KBM-7 (cell line): ENCODE measurements around the gene ST6GAL1.
A peak's percentile ranks its signal among the peaks of the same experiment; 100 is the strongest.
"Not testable (repeated sequence)": the region's sequence is repeated elsewhere in the genome, so short reads cannot be mapped to it uniquely, and the experiment has no call there.

ENCODE experiments used
- DNase-seq: peaks from one replicate; pipeline ENCODE4 v3.0.0-alpha.2; 2015
- in situ Hi-C: fragments of 300-500 bp; cut with MboI; formaldehyde crosslinking; loops from 2 replicates; pipeline ENCODE4 v1.14.3; 2020; ENCODE audit warnings: low sequenced_read_pairs, low pct_unique_long_range_greater_than_20kb, mixed read lengths

ST6GAL1 gene

DNA sequence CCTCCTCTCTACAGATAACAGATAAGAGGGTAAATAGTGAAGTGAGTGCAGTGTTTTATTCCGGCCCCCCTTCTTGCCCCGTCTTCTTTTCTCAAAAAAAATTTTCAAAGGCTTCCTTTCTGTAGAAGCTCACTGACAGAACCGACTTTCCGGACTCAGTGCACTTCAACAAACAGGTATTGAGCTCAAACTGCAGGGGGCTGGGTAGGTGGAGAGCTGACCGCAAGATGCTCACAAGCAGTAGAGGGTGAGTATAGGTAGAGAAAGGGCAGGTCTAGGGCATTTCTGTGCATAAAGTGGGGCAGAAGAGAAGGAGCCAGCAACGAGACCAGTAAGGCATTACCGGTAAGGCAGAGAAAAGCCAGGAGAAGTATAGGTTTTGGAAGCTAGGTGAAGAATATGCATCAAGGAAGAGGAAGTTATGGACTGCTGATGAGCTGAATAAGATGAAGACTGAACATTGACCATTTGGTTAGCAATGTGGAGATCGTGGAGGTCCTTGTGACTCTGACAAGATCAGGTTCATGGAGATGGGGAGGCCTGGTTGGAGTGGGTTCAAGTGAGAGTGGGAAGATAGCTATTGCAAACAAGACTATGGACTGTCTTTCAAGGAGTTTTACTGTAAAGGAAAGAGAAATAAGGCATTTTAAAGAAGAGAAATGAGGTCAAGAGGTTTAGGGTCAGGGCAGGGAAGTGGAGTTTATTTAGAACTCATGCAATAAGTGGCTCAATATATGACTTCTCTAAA is 97.4 kb downstream of the ST6GAL1 start:
- in situ Hi-C loops: no loop called here
- DNase-seq: no peak

DNA sequence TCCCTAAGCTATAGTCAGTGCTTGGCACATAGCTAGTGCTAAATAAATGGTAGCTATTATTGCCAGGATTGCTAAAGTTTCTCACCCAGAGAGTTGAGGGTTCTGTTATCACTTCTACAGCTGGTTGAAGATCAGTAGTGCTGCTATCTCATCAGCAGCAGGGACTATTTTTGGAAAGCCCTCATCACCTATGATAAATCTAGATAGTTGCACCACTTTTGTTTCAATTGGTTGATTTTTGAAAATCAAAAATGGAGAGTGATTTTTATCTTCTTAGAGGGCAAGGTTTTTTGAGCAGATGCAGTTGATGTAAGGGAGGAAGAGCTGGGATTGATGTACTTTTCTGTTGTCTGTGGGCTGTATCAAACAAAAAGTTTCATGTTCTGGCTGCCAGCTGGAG is 101.6 kb downstream of the ST6GAL1 start:
- in situ Hi-C loops: no loop called here
- no peak for DNase-seq

DNA sequence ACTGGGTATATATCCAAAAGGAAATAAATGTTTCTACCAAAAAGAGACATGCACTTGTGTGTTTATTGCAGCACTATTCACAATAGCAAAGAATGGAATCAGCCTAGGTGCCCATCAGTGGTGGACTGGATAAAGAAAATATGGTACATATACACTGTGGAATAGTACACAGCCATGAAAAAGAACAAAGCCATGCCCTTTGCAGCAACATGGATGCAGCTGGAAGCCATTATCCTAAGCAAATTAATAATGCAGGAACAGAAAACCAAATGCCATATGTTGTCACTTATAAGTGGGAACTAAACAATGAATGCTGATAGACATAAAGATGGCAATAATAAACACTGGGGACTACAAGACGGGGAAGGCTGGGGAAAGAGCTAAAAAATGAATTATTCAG is 106.1 kb downstream of the ST6GAL1 start:
- DNase-seq: no peak
- in situ Hi-C loops: no loop called here

DNA sequence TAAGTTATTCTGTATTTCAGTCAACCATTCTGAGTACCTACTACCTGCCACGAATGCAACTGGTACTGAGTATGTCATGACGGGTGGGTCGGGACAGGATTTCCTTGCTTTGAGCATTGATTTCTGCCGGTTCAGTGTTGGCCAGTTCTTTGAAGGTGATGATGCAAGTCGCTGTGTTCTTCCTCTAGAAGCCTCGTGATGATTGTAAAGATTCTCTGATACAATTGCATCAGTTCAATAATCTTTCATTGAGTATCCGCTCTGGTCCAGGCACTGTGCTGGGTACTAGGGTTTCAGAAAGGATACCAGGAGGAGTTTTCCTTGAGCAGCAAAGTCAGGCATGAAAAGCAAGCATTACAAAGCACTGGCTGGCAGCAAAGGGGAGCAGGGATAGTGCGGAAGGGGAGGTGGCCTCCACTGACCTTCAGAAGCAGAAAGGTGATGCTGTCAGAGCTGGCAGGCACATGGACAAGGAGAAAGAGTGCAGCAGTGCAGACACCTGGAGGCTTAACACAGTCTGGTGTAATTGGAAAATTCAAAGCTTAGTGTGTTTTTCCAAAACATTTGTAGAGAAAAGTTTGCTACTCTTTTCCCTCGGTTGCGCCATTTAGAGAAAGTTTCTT is 108.9 kb downstream of the ST6GAL1 start:
- in situ Hi-C loops: no loop called here
- no peak for DNase-seq

DNA sequence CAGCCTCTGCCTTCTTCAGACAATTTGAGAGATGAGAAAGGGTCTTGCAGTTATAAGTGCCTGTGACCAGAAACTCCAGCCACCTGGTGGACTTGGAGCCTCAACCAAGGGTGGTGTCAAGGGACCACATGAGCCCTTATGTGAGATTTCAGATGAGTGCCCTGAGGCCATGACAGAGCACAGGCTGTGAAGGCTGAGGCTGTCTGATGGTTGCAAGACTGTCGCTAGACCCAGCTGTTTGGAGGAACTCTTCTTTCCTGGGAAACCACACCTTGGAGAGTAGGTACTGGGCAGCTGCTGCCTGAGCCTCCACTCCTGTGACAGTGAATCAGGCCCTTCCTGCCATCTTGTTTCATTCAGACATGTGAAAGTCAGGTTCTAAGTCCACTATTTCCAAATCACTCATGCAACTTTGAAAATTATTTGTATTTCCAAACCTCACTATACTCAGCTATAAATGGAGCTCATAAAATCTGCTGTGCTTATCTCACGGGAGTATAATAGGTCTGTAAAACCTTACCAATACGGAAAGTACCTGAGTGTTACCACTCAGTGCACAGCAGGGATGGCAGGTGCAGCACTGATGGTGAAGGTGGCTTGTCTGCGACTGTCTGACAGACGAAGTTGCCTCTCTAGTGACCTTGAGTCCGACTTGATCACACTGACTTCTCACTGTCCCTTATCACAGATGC is 109.5 kb downstream of the ST6GAL1 start:
- DNase-seq: no peak
- in situ Hi-C loops: no loop called here

DNA sequence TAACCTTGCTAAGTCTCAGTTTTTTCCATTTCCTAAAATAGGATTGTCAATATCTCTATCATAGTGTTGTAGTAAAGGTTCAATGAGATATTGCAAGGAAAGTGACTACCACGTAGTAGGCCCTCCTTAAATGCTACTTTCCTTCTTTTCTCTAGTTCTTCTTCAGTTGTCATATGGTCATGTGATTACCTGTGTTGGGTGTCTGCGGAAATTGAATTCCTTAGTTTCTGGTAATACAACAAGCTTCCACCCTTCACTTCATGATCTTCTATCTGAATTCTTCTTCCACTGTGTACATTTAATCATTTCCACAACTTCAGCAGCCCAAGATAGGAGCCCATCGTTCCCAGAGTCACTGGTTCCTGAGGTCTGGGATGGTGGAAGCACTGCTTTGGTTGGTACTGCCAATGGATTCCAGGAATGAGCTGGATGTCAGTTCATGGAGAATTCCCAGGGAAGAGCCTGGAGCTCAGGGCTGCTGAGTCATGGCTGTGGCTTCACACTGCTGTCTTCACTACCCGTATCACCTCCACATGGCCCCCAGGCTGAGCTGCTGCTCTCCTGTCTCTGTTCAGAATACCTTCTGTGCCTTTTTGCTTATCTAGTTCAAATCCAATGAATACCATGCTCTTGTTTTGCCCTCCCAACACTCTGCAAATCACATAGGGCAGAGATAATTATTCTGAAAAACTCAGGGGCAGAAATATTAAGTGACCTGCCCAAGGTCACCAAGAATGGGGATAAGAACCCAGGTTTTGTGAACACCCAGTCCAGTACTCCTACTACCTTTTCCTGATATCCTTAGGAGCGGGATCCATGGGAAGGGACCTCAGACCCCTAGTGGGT is 110.4 kb downstream of the ST6GAL1 start:
- no peak for DNase-seq
- in situ Hi-C loops: no loop called here

DNA sequence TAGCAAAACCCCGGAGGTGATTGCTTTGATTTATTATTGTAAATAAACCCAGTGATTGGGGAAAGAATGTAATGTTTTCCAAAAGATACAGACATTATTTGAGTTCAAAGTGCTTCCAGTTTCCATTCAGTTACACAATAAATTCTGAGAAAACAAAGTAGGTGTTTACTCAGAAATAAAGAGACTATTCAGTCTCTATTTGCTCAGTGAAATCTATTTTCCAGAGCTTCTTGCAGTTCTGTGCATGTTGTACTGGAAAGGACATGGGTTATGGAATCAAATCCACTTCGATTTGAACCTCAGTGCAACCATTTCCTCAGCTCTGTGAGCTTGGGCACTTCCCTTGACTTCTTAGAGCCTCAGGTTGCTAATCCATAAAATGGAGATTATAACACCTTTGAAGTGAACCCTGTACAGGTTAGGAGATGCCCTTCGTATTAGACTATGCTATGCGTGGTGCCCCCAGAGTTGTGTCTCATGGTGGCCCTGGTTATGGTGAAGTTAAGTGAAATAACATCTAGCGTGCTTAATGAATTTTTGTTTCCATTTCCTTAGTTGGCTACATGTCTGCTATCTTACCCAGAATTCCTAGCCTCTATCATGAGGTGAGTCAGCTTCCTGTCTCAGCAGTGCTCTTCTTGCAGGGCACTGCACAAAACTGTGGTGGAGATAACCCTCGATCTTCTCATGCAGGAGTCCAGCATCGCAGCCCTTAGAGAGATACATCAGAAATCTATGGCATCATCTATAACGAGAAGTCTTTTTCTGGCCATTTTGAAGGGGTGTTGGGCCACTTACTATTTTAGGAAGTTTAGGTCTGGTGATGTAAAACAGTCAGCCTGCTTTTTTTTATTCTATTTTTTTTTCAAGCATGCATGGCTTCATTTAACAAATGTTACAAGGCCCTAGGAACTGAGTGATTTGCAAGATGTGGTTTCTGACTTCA is 111.3 kb downstream of the ST6GAL1 start:
- peak; percentile 61 for DNase-seq
- in situ Hi-C loops: no loop called here

DNA sequence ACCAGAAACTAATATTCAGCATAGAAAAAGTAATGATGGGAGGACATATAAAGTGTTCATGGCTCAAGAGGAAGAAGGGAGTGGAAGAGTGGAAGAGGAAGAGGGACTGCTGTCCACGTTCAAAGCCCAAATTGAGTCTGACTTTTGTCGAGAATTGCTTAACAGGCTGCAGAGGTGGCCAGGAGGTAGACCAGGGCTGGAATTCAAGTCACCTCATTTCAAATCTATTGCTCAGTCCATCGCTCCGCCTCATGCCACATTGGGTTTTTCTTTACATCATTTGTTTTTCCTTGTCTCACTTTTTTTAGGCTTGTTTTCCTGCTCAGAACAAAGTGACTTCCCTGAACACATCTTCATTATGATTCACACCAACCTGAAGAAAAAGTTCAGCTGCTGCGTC is 112.0 kb downstream of the ST6GAL1 start:
- in situ Hi-C loops: no loop called here
- no peak for DNase-seq

DNA sequence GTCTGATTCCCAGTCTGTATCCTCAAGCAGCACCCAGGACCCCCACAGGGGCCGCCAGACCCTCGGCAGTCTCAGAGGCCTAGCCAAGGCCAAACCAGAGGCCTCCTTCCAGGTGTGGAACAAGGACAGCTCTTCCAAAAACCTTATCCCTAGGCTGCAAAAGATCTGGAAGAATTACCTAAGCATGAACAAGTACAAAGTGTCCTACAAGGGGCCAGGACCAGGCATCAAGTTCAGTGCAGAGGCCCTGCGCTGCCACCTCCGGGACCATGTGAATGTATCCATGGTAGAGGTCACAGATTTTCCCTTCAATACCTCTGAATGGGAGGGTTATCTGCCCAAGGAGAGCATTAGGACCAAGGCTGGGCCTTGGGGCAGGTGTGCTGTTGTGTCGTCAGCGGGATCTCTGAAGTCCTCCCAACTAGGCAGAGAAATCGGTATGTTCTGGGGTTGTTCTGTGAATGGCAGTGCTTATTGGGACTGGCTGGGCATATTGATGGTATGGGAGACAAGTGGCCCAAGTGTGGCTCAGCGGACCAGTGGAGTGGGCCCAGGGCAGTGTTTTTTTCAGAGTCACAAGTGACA is 112.6 kb downstream of the ST6GAL1 start:
- in situ Hi-C loops: no loop called here
- no peak for DNase-seq

DNA sequence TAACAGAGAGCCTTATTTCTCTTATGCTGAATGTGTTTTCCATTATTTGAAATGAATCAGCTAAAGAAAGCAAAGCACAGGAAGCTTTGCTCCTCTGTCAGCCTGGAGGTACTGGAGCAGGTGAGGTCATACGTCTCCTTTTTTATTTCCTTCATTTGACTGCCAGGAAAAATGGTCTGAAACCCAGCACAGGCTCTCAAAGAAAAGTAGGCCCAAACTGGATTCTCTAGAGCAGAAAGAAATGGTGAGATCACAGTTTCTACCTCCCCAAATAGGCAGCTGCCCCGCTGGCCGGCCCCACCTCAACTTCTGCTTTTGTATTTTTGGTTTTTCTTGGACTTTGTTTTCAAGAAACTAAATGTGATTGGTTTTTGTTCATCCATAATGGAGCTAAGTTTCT is 113.9 kb downstream of the ST6GAL1 start:
- in situ Hi-C loops: no loop called here
- DNase-seq: peak; percentile 85

DNA sequence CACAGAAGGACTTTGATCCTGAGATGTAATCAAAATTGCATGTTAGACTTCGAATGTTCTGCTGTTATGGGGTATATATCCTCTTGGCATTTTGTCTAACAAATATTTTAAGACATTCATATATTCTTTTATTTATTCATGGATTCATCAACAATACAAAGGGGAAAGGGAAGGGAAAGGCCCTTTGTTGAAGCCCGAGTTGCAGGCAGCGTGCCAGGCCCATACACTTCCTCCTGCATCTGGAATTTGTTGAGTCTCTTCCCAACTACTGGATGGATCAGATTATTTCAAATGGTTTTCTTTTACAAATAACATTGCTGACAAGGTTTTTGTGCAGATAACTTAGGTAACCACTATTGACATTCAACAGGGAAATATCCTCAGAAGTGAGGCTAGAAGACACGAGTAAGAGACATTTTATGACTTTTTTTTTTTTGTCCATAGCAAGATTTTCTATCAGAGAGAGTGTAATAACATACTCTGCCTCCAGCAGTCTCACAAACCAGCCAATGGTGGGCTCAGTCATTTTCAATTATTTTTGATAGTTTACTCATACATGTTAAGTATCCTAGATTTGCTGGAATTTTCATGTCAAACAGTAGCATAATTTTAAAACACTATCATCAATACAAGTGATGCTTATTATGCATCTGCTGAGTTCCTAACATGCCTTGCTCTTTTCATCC is 114.7 kb downstream of the ST6GAL1 start:
- no peak for DNase-seq
- in situ Hi-C loops: no loop called here

DNA sequence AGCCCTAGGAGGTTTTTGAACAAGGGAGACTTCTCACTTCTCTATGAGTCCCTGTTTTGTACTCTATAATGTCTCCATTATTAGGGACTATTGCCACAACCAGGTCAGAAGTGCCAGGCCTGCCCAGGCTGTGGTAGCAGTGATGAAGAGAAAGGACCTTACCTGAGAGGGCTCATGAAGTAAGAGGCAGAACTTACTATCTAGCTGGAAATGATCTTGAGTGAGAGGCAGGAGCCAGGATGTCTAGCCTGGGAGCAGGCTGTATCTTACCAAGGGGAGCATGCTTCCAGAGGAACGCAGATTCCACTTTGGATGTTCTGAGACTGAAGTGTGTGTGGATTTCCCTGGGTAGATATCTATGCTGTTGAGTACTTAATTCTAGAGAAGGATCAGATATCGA is 115.7 kb downstream of the ST6GAL1 start:
- in situ Hi-C loops: no loop called here
- DNase-seq: no peak

DNA sequence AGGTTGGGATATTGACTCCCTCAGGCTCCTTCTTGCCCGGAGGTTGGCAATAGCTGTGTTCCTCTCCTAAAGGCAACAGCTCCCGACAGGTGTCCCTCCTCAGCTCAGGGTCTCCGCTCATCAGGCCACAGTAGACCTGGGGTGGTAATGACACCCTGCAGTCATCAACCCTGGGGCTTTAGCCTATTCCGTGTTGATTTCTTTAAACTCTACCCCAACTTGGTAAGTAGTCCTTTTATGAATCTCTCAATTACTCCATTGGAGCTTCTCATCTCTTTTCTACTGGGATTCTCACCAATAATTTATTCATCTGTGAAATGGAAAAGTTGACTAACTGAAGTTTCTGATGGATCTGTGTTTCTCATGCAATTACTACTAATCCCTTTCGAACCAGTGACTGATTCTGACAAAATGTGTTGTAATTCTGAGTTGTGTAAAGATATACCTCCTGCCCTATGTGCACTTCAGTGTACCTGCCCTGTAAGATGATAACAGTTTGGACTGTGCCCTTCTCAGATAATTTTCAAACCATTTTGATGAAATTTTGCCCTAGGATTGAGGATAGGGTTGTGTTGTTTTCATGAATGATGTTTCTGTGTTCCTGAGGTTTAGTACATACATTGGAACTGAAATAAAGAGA is 119.3 kb downstream of the ST6GAL1 start:
- no peak for DNase-seq
- in situ Hi-C loops: no loop called here

DNA sequence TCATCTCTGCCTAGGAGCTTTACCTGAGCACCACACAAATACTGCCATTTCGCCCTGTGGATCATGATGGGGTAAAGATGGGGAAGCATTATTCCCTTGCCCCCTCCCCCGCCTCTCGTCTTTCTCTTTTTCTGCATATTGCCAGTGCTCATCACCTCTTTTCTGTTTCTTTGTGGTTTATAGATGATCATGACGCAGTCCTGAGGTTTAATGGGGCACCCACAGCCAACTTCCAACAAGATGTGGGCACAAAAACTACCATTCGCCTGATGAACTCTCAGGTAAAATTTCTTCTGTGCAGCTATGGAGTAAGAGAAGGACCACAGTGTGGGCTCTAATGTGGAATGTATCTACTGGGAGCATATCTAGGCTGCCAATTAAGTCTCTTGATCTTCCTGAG is 120.7 kb downstream of the ST6GAL1 start:
- in situ Hi-C loops: no loop called here
- no peak for DNase-seq

DNA sequence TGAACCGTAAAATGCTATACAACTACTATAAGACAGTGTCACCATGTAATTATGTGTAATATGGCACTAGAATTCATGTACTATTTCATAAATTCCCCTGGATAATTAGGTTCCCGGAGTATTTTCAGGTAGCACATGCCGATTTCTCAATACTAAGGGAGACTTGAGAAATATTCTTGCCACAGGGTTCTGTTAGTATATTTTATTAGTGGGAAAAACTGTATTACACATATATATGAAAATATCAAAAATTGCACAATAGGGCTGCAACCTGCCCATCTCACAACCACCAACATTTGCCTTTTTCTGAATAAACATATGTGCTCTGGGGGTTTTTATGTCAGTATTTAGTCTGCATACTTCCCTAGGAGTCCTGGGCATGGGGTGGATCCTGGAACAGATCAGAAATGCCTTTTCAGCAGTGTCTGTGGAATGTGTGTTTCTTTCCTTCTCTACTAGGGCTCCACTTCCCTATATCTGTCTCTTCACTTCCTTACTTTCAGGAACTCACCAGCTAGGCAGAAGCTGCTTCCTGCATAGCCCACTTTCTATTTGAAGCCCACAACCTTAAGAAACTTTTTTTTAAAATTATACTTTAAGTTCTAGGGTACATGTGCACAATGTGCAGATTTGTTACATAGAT is 121.5 kb downstream of the ST6GAL1 start:
- in situ Hi-C loops: no loop called here
- DNase-seq: no peak

DNA sequence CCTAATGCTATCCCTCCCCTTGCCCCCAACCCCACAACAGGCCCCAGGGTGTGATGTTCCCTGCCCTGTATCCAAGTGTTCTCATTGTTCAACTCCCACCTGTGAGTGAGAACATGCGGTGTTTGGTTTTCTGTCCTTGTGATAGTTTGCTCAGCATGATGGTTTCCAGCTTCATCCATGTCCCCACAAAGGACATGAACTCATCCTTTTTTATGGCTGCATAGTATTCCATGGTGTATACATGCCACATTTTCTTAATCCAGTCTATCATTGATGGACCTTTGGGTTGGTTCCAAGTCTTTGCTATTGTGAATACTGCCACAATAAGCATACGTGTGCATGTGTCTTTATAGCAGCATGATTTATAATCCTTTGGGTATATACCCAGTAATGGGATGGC is 122.1 kb downstream of the ST6GAL1 start:
- DNase-seq, in situ Hi-C loops: not testable (repeated sequence)

DNA sequence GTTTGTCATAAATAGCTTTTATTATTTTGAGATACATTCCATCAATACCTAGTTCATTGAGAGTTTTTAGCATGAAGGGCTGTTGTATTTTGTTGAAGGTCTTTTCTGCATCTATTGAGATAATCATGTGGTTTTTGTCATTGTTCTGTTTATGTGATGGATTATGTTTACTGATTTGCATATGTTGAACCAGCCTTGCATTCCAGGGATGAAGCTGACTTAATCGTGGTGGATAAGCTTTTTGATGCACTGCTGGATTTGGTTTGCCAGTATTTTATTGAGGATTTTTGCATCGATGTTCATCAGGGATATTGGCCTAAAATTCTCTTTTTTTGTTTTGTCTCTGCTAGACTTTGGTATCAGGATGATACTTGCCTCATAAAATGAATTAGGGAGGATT is 124.1 kb downstream of the ST6GAL1 start:
- in situ Hi-C loops, DNase-seq: not testable (repeated sequence)
